ENCODE measurements around the gene TERT.

DNA sequence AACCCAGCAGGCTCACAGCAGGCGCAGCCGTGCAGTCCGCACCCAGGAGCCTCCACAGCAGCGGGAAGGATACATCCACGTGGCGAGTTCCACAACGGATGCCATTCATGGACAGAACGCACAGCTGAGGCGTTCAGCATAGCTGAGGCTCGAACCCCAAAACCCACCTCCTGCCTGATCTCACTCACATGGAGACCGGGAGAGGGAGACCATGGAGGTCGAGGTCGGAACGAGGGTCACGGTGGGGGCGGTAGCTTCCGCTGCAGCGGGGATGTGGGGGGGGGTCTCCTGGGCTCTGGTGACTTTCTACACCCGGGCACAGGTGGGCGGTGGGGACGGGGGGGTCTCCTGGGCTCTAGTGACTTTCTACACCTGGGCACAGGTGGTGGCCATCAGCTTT, 17.5 kb downstream of the TERT start:
- TF ChIP-seq HDAC6 (IDR thresholded peaks at IDR 0.05; ENCODE audit: low read depth, low read length), result no peak
- no peak for TF ChIP-seq ZNF350 (CRISPR knock-in tag; IDR thresholded peaks at IDR 0.05; ENCODE audit: borderline replicate concordance, low read depth)

Measured in HepG2 (cell line).